HL-60 (cell line): Measurements from ENCODE around the gene CSDE1.
A peak's percentile ranks its signal among the peaks of the same experiment; 100 is the strongest.

Experiments
- DNase-seq, 2 experiments: peaks; one replicate each; pipeline ENCODE4 v3.0.0-alpha.2; 2010 to 2020; ENCODE audit warnings: low read depth in 1 of 2, low spot score in 1 of 2
- H3K27ac ChIP-seq: fragments of 250-450 bp; sonication (Bioruptor Pico); replicated peaks from 2 replicates; pipeline ENCODE4 v1.5.1; 2020; ENCODE audit warnings: mild to moderate bottlenecking, moderate library complexity
- H3K27me3 ChIP-seq: fragments of 250-450 bp; sonication (Bioruptor Pico); 2 replicates; pipeline ENCODE4 v1.5.1; 2021; ENCODE audit warnings: mild to moderate bottlenecking, moderate library complexity; ENCODE audit not compliant: insufficient read depth, poor library complexity, severe bottlenecking
- H3K4me3 ChIP-seq: replicated peaks from 2 replicates; pipeline ENCODE4 v1.5.1; 2011; ENCODE audit warnings: mild to moderate bottlenecking, control low read depth, low read length; ENCODE audit not compliant: insufficient read depth
- CTCF ChIP-seq: IDR thresholded peaks from one replicate; pipeline ENCODE4 v1.5.1; 2011; ENCODE audit warnings: low read length, control low read depth, inconsistent platforms; ENCODE audit not compliant: insufficient read depth
- GABPA ChIP-seq: IDR thresholded peaks from 2 replicates; pipeline ENCODE4 v1.6.1; 2012; ENCODE audit warnings: low read depth
- POLR2AphosphoS5 ChIP-seq: IDR thresholded peaks from 2 replicates; pipeline ENCODE4 v1.6.1; 2012; ENCODE audit warnings: low read depth
- REST ChIP-seq: IDR thresholded peaks from 2 replicates; pipeline ENCODE4 v1.6.1; 2012; ENCODE audit warnings: low read depth; ENCODE audit not compliant: insufficient replicate concordance
- SPI1 ChIP-seq: IDR thresholded peaks from 2 replicates; pipeline ENCODE4 v1.6.1; 2012; ENCODE audit warnings: low read depth, mild to moderate bottlenecking, borderline replicate concordance

CSDE1 gene

DNA sequence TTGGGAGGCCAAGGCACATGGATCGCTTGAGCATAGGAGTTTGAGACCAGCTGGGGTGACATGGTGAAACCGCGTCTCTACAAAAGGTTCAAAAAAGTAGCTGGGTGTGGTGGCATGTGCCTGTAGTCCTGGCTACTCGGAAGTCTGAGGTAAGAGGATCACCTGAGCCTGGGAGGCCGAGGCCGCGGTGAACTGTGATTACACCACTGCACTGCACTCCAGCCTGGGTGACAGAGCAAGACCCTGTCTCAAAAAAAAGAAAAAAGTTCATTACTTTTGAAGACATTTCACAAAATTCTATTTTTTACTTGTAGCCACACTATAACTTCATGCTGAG, 85.9 kb downstream of the CSDE1 start:
- no peak for DNase-seq
- Histone ChIP-seq H3K27me3 (peaks cover 7% of the 10 kb centered on the region), H3K4me3 (no peak overlapping the region), H3K27ac (no peak overlapping the region)
- TF ChIP-seq REST (no peak), GABPA (no peak), POLR2AphosphoS5 (no peak), CTCF (no peak), SPI1 (no peak)

DNA sequence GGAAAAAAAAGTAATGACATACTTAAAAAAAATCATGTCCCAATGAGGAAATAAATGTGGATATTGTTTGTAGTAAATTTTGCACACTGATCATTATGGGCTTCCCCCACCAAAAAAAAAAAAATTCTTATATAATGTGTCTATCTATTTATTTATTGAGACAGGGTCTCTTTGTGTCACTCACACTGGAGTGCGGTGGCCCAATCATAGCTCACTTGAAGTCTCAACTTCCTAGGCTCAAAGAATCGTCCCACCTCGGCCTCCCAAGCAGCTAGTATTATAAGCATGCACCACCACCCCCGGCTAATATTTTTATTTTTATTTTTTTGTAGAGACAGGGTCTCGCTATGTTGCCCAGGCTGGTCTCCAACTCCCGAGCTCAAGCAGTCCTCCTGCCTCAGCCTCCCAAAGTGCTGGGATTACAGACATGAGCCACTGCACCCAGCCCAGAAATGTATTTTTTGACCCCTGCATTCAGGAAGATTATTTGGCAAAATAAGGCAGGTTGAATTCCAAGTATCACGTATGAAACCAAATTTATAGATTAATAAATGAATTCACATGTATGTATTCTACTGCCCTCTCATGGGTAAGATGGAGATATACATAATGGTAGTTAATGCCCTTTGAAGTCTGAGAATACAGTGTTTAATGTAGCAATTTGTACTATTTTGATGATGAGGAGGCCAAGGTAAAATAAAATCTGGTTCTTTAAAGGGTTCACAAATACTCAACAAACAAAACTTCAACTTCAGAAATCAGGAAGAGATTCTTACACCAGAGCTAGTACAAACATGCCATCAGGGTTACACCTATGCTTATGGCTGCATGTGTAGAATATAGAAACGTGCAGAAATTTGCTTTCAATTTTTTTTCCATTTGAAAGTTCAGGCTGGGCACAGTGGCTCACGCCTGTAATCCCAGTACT, 86.5 kb downstream of the CSDE1 start:
- Histone ChIP-seq H3K27ac (no peak overlapping the region), H3K27me3 (peaks cover 7% of the 10 kb centered on the region), H3K4me3 (no peak overlapping the region)
- no peak for DNase-seq
- no peak for TF ChIP-seq CTCF
- no peak for TF ChIP-seq REST

DNA sequence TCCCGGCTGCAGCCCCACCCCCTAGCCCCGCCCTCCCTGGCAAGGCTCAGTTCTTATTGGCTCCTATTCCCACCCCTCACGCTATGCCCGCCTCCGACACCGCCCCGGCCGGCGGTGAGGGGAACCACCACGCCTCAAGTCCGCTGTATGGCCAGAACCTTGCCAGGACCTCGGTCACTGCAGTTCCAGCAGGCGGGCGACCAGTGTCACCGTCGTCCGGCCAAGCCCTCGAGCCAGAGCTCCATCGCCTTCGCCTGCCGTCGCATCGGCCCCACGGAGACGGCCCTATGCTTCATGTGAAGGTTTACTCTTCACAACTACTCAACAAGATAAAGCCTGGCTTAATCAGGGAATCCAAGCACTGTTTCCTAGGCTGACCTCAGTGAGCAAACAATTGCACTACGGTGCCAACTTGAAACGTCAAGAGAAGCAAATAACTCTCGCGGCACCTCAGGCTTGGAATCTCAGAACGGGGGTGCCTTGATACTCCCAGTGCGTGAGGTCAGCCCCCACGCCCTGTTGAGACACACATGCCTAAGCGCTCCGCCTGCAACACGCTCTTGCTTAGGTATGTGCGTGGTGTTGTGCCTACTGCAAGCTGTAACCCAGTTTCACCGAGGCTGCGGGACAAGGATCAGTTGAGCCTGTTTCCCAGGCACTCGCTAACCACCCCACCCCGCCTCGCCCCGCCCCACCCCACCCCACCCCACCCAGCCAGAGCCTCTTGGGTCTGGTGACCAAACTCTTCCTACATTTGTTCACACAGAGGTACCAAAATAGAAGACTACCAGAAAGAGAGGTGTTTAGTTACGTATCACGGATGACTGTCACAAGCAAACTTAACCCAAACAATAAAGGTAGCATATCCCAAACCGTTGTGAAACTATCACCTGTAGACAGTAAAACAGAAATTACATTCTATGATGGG, 87.4 kb downstream of the CSDE1 start:
- peak; percentile 57 to 74 for DNase-seq
- Histone ChIP-seq H3K27ac (no peak overlapping the region), H3K27me3 (peaks cover 7% of the 10 kb centered on the region), H3K4me3 (peak overlapping the region; percentile 81)
- no peak for TF ChIP-seq SPI1
- TF ChIP-seq REST: no peak
- TF ChIP-seq POLR2AphosphoS5: no peak
- no peak for TF ChIP-seq CTCF
- no peak for TF ChIP-seq GABPA
